ENCODE measurements around the gene CCDC80. TPM values are rescaled to one million over a fixed set of nuclear protein-coding genes. Genes with fewer than 3 reads are reported as not detected.

Gene CCDC80
- total RNA-seq, 1 donor from 2014 or later: 148 TPM

GRCh38 chr3:112615989-112616731 lies 24.8 kb downstream of the CCDC80 start:
- Histone ChIP-seq H3K27me3 (ENCODE audit: low read depth) (no peaks in the 10 kb centered on the region), H3K4me3 (no peak overlapping the region), H3K27ac (no peak overlapping the region), H3K4me1 (no peaks in the 10 kb centered on the region), H3K36me3 (no peaks in the 10 kb centered on the region), H3K9me3 (no peaks in the 10 kb centered on the region)
- intact Hi-C loops (cut with DNase I): no loop called here
- TF ChIP-seq CTCF (IDR thresholded peaks at IDR 0.05): no peak
- DNase-seq (no peak), ATAC-seq (no peak)

GRCh38 chr3:112611752-112612515 lies 29.0 kb downstream of the CCDC80 start:
- H3K36me3 ChIP-seq: no peaks in the 10 kb centered on the region
- no peak overlapping the region for H3K27ac ChIP-seq
- no peaks in the 10 kb centered on the region for H3K27me3 ChIP-seq (ENCODE audit: low read depth)
- H3K9me3 ChIP-seq: no peaks in the 10 kb centered on the region
- intact Hi-C loops (cut with DNase I): no loop called here
- H3K4me3 ChIP-seq: no peak overlapping the region
- no peaks in the 10 kb centered on the region for H3K4me1 ChIP-seq
- no peak for ATAC-seq
- TF ChIP-seq CTCF (IDR thresholded peaks at IDR 0.05): no peak
- DNase-seq: no peak

GRCh38 chr3:112610121-112610520 lies 30.8 kb downstream of the CCDC80 start:
- Histone ChIP-seq H3K27me3 (ENCODE audit: low read depth) (no peaks in the 10 kb centered on the region), H3K4me1 (no peaks in the 10 kb centered on the region), H3K9me3 (no peaks in the 10 kb centered on the region), H3K4me3 (no peak overlapping the region), H3K36me3 (no peaks in the 10 kb centered on the region), H3K27ac (no peak overlapping the region)
- no peak for DNase-seq
- TF ChIP-seq CTCF (IDR thresholded peaks at IDR 0.05): no peak
- intact Hi-C loops (cut with DNase I): no loop called here
- ATAC-seq: no peak

- Histone ChIP-seq H3K36me3 (no peaks in the 10 kb centered on the region), H3K4me1 (no peaks in the 10 kb centered on the region), H3K27ac (no peak overlapping the region), H3K4me3 (no peak overlapping the region), H3K9me3 (no peaks in the 10 kb centered on the region), H3K27me3 (ENCODE audit: low read depth) (no peaks in the 10 kb centered on the region)
- intact Hi-C loops (cut with DNase I): no loop called here
- TF ChIP-seq CTCF (IDR thresholded peaks at IDR 0.05): no peak
- ATAC-seq (no peak), DNase-seq (no peak)
Measured at GRCh38 chr3:112607863-112608262, 33.1 kb downstream of the CCDC80 start.

GRCh38 chr3:112606098-112606497 lies 34.8 kb downstream of the CCDC80 start:
- TF ChIP-seq CTCF (IDR thresholded peaks at IDR 0.05): no peak
- no peaks in the 10 kb centered on the region for H3K36me3 ChIP-seq
- ATAC-seq (no peak), DNase-seq (no peak)
- no peaks in the 10 kb centered on the region for H3K27me3 ChIP-seq (ENCODE audit: low read depth)
- H3K27ac ChIP-seq: no peak overlapping the region
- H3K4me1 ChIP-seq: no peaks in the 10 kb centered on the region
- no peak overlapping the region for H3K4me3 ChIP-seq
- no peaks in the 10 kb centered on the region for H3K9me3 ChIP-seq
- intact Hi-C loops (cut with DNase I): no loop called here
